GM19438 (cell line): ENCODE data around the gene EFCAB8.

Experiments
- ATAC-seq: cut with Tn5 transposase; IDR thresholded peaks from one replicate; pipeline ENCODE4 v1.9.1; 2021; ENCODE audit warnings: low read depth; ENCODE audit not compliant: unreplicated experiment

Gene EFCAB8

DNA sequence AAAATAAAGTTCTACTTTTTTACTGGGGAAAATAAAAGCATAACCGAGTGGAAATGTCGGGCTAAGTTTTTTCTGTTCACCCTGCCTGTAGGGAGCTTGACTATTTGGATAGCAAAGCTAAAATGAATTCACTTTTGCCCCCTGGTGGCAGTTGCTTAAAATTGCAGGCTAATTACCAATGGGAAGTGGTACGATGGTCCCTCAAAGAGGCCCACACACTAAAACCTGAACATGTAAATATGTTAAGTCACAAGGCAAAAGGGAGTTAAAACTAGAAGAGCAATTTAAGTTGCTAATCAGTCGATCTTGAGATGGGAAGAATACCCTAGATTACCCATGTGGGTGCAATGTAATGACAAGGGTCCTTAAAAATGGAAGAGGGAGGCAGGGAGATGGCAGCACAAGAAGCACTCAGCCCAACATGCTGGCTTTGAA is 146.4 kb downstream of the EFCAB8 start:
- no peak for ATAC-seq

DNA sequence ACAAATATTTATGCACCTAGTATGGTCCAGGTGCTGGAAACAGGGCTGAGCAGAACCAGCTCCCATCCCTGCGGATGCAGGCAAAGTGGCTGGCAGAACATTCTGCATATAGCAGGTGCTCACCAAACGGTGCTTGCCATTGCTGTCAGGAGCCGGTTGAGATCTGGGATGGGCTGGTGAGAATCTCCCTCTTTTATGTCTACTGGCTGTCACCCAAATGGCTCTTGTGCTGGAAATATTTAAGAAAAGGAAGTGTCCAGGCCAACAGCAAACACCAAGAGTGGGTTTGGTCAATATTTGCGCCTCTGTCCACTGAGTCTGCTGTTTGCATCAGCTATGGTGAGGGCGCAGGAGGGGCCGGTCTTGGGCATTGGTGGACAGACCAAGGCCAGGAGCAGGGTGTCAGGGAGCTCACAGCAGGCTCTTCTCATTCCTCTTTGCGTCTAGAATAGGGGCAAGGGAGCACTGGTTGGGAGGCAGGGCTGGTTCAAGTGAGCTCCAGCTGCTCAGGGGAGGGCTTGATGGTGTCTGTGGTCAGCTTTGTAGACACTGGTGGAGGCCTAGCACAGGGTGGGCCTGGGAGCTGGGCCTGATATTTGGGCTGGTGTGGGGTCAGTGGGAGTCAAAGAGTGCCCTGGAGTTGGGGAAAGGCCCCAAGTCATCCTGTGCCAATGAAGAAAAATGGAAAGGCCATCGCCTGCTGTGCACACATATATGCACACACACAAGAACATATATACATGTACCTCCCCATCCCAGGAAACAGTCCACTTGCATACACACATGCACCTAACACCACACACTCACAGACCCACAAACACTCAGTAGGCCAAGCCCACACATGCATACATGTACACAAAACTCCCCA is 147.4 kb downstream of the EFCAB8 start:
- ATAC-seq = no peak

GRCh38 chr20:33006776-33007375 is 148.2 kb downstream of the EFCAB8 start:
- ATAC-seq = no peak

DNA sequence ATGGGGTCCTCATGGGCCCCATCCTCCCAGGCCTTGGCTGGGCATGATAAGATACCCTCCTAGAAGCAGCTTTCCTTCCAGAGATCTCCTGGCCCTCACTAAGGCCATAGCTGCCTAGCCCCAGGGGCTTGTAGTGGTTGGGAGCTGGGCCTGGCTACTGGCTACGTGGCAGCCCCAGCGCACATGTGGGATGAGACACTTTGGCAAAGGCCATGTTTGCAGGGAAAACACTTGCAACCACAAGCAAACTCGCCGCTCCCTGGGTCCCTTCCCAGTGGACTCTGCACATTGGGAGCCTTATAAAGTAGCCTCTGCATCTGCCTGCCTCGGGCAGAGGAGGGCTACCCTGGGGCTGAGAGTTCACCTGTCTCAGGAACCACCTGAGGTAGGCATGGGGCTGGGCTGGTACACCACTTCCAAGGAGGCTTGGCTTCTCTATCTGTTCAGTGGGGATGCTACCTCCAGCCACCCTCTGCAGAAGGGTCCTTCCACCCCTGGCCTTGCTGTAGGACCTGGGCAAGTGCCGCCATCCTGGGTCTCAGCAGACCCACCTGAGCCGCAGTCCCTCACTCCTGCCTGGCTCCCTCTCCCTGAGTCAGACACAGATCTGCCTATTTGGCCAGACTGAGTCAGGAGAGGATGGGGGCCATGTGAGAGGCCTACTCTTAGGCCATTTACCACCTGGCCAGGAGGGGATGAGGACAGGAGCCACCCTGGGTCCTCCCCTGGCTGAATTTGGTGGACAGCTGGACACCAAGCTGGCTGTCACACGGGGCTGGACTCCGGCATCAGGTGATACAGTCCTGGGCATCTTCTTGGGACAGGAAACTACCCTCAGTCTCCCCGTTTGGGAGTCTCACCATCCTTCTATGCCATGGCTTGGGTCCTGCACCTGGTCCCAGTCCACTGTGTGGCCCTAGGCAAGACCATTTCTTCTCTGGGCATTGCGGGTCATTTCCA is 148.9 kb downstream of the EFCAB8 start, which contains the start of gene BPIFB2:
Gene BPIFB2, plus strand, starts transcription at position 329 of the 960 bp plus-strand sequence. CDS start 871 bp downstream, outside the sequence.
- no peak for ATAC-seq

DNA sequence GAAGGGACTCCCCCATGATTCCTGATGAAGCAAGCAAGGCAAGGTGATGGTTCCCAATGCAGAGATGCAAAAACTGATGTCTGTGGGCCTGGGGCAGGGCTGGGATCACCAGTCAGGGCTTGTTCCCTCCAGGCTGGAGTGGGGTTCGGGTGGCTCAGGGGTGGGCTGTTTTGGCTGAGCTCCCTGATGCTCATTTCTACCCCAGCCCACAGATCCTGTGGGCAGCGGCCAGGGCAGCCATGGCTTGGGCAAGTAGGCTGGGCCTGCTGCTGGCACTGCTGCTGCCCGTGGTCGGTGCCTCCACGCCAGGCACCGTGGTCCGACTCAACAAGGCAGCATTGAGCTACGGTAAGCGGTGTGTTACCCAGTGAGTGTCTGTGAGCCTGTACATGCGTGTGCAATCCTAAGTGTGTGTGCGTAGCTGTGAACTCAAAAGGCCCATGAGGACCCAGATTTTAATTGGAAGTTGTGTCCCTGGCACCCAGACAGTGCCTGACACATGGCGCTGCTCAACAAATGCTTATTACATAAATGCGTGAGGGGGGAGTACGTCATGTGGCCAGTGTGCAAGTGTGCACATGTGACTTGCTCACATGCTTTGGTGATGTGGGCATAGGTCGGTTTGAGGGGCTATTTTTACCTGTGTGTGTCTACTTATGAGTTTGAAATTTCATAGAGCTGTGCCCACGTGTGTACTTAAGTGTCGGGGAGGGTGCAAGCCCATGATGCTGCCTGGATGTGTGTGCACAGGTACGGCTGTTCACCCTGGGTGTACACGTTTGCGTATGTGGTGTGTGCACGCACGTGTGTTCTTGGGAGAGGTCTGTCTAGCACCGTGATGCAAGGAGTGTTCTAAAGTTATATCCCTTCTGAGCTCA is 149.9 kb downstream of the EFCAB8 start:
- no peak for ATAC-seq

- ATAC-seq = no peak
These were observed 150.8 kb downstream of the EFCAB8 start for GRCh38 chr20:33009214-33010132.

DNA sequence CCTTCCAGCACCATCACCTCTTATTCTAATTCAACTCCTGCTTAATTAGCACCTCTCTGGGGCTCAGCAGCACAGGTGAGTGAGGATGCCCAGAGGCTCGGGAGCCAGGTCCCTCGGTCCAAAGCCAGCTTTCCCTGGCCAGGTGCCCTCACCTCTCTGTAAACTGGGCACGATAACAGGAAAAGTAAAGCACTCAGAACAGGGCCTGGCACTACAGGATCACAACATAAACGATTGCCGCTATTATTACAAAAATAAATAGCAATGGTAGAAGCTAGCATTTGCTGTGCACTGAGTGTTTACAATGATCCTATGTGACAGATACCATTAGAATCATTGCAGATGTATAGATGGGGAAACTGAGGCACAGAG is 151.4 kb downstream of the EFCAB8 start:
- no peak for ATAC-seq

DNA sequence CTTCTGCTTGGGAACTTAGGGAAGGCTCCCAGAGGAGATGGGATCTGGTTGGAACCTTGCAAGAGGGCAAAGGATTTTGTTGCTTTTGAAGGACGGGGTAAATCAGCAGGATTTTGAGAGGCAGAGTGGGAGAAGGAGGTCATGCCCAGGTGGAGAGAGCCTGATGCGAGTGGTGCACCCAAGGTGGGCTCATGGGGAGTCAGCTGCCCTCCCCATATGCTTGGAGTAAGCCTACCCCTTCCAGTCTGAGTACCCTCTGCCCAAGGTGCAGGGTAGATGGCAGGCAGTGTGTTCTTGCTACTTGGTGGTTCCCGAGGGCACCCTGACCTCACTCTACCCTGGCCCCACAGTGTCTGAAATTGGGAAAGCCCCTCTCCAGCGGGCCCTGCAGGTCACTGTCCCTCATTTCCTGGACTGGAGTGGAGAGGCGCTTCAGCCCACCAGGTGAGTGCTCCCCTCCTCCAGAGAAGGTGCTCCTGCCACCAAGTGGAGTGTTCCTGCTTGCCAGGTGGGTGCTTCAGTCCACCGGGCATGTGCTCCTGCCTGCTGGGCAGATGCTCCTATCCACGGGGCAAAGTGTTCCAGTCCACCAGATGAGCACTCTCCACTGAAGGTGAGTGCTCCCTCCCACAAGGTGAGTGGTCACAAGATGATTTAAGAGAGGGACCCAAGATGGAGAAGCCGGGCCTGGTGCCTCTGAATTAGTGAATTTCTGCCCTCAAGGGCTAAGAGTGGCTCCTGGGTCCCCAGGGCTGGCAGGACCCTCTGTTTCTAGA is 152.1 kb downstream of the EFCAB8 start:
- no peak for ATAC-seq
